Psoas muscle (tissue), 8 donors: ENCODE results near the gene GAGE10. TPM values are rescaled to one million over a fixed set of nuclear protein-coding genes. Genes with fewer than 3 reads are reported as not detected.

Experiments
- ATAC-seq, 4 donors: fragments of 200-7000 bp; cut with Tn5 transposase; one replicate each; pipeline ENCODE4 v1.9.1; 2020; ENCODE audit warnings: moderate library complexity in 3 of 4, mild to moderate bottlenecking in 2 of 4
- DNase-seq, 2 donors: peaks; one replicate each; pipeline ENCODE4 v3.0.0-alpha.2; 2020
- H3K27ac ChIP-seq: fragments of 200-600 bp; one replicate; pipeline ENCODE4 v1.8.0; 2022
- H3K27me3 ChIP-seq, 3 donors: fragments of 200-600 bp in 1 of 3; one replicate each; pipeline versions ENCODE4 v1.6.1 to v1.8.0; 2013 to 2022; ENCODE audit warnings: low read length in 2 of 3, mild to moderate bottlenecking in 2 of 3, moderate library complexity in 1 of 3; ENCODE audit not compliant: insufficient read depth in 3 of 3
- H3K36me3 ChIP-seq, 2 donors: fragments of 200-600 bp in 1 of 2; one replicate each; pipeline versions ENCODE4 v1.6.1 to v1.8.0; 2013 to 2022; ENCODE audit warnings: low read depth in 1 of 2, mild to moderate bottlenecking in 1 of 2, moderate library complexity in 1 of 2; ENCODE audit not compliant: insufficient read depth in 1 of 2
- H3K4me1 ChIP-seq: fragments of 200-600 bp; one replicate; pipeline ENCODE4 v1.8.0; 2022
- H3K4me3 ChIP-seq: fragments of 200-600 bp; one replicate; pipeline ENCODE4 v1.8.0; 2022; ENCODE audit warnings: mild to moderate bottlenecking
- H3K9me3 ChIP-seq: fragments of 200-600 bp; one replicate; pipeline ENCODE4 v1.8.0; 2022
- CTCF ChIP-seq: fragments of 200-600 bp; IDR thresholded peaks from one replicate; pipeline ENCODE4 v1.8.0; 2022; ENCODE audit warnings: antibody characterized with exemption
- WGBS, 3 donors: extraction: QIAGEN DNeasy Blood & Tissue Kit; methylation state at CpG; one replicate each; pipeline versions ENCODE4 v1.1.6 to v1.1.7; 2013; 5-methylcytosine and 5-hydroxymethylcytosine counted together
- intact Hi-C, 2 donors: fragments of 100-400 bp; cut with DNase I; formaldehyde crosslinking; loops; one replicate each; pipeline versions ENCODE4 v1.11.0 to v1.14.2; 2022
- polyA plus RNA-seq, 3 donors: library from polyadenylated mRNA; stranded (reverse); fragments of 200-250 nt; gene quantifications; one replicate each; pipeline ENCODE4 v1.2.3, GENCODE V29; 2013
- total RNA-seq, 4 donors: library from RNA; stranded (reverse); fragmentation: NEBNext Ultra II Directional in 2 of 4; extraction: Animal tissue kit (Norgen Biotek cat#: 25700) in 2 of 4; gene quantifications; one replicate each; pipeline versions ENCODE4 v1.2.1 to v1.2.4, GENCODE V29; 2021 to 2023
- donor health status: healthy with polysubstance abuse.
- donor health status: DM: no; HTN: no; CAD: no; lungs with moderate emphysema.
- donor health status: Bipolar disorder and iron deficiency.
- donor health status: healthy.
- donor health status: DM: yes; HTN: yes; CAD: no.
- donor health status: DM: no; HTN: no; CAD: no.
- donor health status: DM: no; HTN: no; CAD: no.
- donor health status: DM: yes; HTN: yes; CAD: no.

Gene GAGE10
- total and polyA plus RNA-seq, 7 donors, result not detected

- peak overlapping the region; percentile 3 for H3K27ac ChIP-seq
- H3K36me3 ChIP-seq, result no peaks in the 10 kb centered on the region
- H3K4me3 ChIP-seq, result no peak overlapping the region
- intact Hi-C loops, result no loop called here
- no peak for ATAC-seq
- no peak for TF ChIP-seq CTCF
- H3K4me1 ChIP-seq, result no peaks in the 10 kb centered on the region
- H3K27me3 ChIP-seq, result peaks cover 0 to 4% (median 0%) of the 10 kb centered on the region in 3 donors
- no peak for DNase-seq
- H3K9me3 ChIP-seq, result no peaks in the 10 kb centered on the region
- WGBS, 3 donors, result 70 to 85% (median 75%) methylated on average over 3 of the region's 3 CpGs
Observed at GRCh38 chrX:49277535-49277830, 26.0 kb upstream of the GAGE10 start.

DNA sequence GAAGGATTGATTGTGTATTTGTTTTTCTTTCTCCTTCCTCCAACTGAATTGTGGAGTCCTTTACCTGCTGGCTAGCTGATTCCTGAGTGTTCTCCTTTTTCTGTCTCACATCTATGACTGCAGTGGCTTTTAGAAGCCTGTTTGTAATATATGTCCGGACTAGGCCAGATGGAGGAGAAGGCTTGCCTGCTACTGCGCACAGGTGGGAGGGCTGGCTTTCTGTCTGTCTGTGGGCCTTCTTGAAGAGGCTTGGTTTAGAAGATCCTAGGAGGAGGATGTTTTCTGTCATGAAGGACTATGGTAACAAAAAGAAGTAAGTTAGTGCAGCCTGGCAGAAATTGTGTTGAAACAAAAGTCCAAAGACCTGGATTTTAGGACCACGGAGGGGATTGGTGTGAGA, 25.4 kb upstream of the GAGE10 start:
- 84 to 93% (median 87%) methylated on average over 3 of the region's 3 CpGs for WGBS, 3 donors
- no peak for TF ChIP-seq CTCF
- Histone ChIP-seq H3K27ac (no peak overlapping the region), H3K36me3 (no peaks in the 10 kb centered on the region), H3K4me3 (no peak overlapping the region), H3K4me1 (no peaks in the 10 kb centered on the region), H3K9me3 (no peaks in the 10 kb centered on the region), H3K27me3 (peaks cover 0 to 4% (median 0%) of the 10 kb centered on the region in 3 donors)
- DNase-seq (no peak), ATAC-seq (no peak)
- intact Hi-C loops, result no loop called here

DNA sequence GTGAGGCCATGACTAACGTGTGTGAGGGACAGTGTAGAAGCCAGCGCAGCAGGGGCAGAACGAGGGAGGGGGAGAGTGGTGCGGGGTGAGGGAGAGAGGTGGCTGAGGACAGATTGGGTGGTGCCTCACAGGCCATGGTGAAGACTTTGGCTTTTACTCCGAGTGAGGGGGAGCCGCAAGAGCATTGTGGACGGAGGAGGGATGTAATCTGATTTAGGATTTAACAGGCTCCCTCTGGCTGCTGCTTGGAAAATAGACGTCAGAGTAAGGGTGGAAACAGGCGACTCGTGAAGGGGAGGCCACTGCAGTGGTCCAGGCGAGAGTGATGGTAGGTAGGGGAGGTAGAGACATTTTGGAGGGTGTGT, 20.8 kb upstream of the GAGE10 start:
- 47 to 51% (median 49%) methylated on average over 10 to 11 of the region's 11 CpGs for WGBS, 3 donors

DNA sequence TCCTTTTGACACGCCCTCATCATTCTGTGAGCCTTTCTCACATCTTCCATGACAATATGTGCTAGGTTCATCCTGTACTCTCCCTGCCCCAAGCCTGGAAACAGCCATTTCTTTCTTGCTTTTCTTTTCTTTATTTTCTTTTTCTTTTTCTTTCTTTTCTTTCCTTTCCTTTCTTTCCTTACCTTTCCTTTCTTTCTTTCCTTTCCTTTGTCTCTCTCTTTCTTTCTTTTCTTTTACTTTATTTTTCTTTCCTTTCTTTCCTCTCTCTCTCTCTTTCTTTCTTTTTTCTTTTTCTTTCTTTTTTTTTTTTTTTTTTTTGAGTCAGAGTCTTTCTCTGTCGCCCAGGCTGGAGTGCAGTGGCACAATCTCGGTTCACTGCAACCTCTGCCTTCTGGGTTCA, 19.2 kb upstream of the GAGE10 start:
- Histone ChIP-seq H3K4me1 (no peaks in the 10 kb centered on the region), H3K27ac (no peak overlapping the region), H3K36me3 (no peaks in the 10 kb centered on the region), H3K9me3 (no peaks in the 10 kb centered on the region), H3K4me3 (no peak overlapping the region), H3K27me3 (peaks cover 0 to 8% (median 0%) of the 10 kb centered on the region in 3 donors)
- WGBS, 3 donors, result 66 to 98% (median 97%) methylated on average over 3 of the region's 3 CpGs
- no peak for TF ChIP-seq CTCF
- DNase-seq, result no peak
- intact Hi-C loops, result no loop called here
- no peak for ATAC-seq

More for the DNA sequence above, 20.8 kb upstream of the GAGE10 start:
- Histone ChIP-seq H3K36me3 (no peaks in the 10 kb centered on the region), H3K9me3 (no peaks in the 10 kb centered on the region), H3K4me3 (no peak overlapping the region), H3K4me1 (no peaks in the 10 kb centered on the region), H3K27me3 (peaks cover 0 to 8% (median 0%) of the 10 kb centered on the region in 3 donors), H3K27ac (no peak overlapping the region)
- ATAC-seq (peak in 1 of 4 donors; percentile 21), DNase-seq (no peak)
- intact Hi-C loops, result no loop called here
- TF ChIP-seq CTCF, result no peak

- TF ChIP-seq CTCF, result no peak
- Histone ChIP-seq H3K27me3 (peaks cover 0 to 8% (median 0%) of the 10 kb centered on the region in 3 donors), H3K27ac (no peak overlapping the region), H3K9me3 (no peaks in the 10 kb centered on the region), H3K36me3 (no peaks in the 10 kb centered on the region), H3K4me3 (no peak overlapping the region), H3K4me1 (no peaks in the 10 kb centered on the region)
- intact Hi-C loops, result no loop called here
- no peak for DNase-seq
- 80 to 95% (median 93%) methylated on average over 11 to 18 of the region's 18 CpGs for WGBS, 3 donors
- ATAC-seq, result no peak
Observed at GRCh38 chrX:49286136-49286535, 17.3 kb upstream of the GAGE10 start.
